CD8-positive, alpha-beta memory T cell (primary cell): ENCODE data around the gene AUTS2. TPM values are rescaled to one million over a fixed set of nuclear protein-coding genes. Genes with fewer than 3 reads are reported as not detected.

Experiments used
- CTCF ChIA-PET: fragments of 350-600 bp; sonication (Branson Sonifier 250); formaldehyde crosslinking; loops from one replicate; lab custom pipeline; 2021; ENCODE audit warnings: antibody characterized with exemption; lab: Charles Lee
- POLR2A ChIA-PET: fragments of 350-600 bp; sonication (Branson Sonifier 250); formaldehyde crosslinking; loops from one replicate; lab custom pipeline; 2021; ENCODE audit warnings: antibody characterized with exemption; lab: Charles Lee
- DNase-seq, 5 donors: peaks; one replicate each; pipeline versions ENCODE4 v3.0.0 to v3.0.0-alpha.2; 2020 to 2022; ENCODE audit warnings: mixed read lengths in 1 of 5
- H3K27ac ChIP-seq: one replicate; pipeline ENCODE4 v1.7.0; 2013; ENCODE audit warnings: low read depth, mild to moderate bottlenecking, low read length, moderate library complexity
- H3K27me3 ChIP-seq: 2 replicates; pipeline ENCODE4 v1.7.0; 2013; ENCODE audit warnings: low read length, mild to moderate bottlenecking; ENCODE audit not compliant: insufficient read depth, poor library complexity, severe bottlenecking
- H3K36me3 ChIP-seq: 2 replicates; pipeline ENCODE4 v1.7.0; 2013; ENCODE audit warnings: mild to moderate bottlenecking, low read length, moderate library complexity; ENCODE audit not compliant: insufficient read depth
- H3K4me1 ChIP-seq: 2 replicates; pipeline ENCODE4 v1.7.0; 2013; ENCODE audit warnings: mild to moderate bottlenecking, low read length, moderate library complexity; ENCODE audit not compliant: insufficient read depth
- H3K4me3 ChIP-seq: 2 replicates; pipeline ENCODE4 v1.7.0; 2013; ENCODE audit warnings: mild to moderate bottlenecking, low read length
- H3K9me3 ChIP-seq: 2 replicates; pipeline ENCODE4 v1.7.0; 2013; ENCODE audit warnings: mild to moderate bottlenecking, low read length
- H3K27ac Mint-ChIP-seq, 8 donors: one replicate each; pipeline ENCODE4 v1.8.0; 2020 to 2021; ENCODE audit warnings: mixed read lengths in 8 of 8, mild to moderate bottlenecking in 6 of 8, inconsistent platforms in 3 of 8, moderate library complexity in 3 of 8
- H3K27me3 Mint-ChIP-seq, 2 donors: one replicate each; pipeline ENCODE4 v1.8.0; 2020 to 2021; ENCODE audit warnings: mixed read lengths in 2 of 2, mild to moderate bottlenecking in 1 of 2, moderate library complexity in 1 of 2
- H3K36me3 Mint-ChIP-seq, 3 donors: one replicate each; pipeline ENCODE4 v1.8.0; 2020 to 2021; ENCODE audit warnings: mixed read lengths in 3 of 3, inconsistent platforms in 1 of 3, mild to moderate bottlenecking in 1 of 3
- H3K4me1 Mint-ChIP-seq, 3 donors: one replicate each; pipeline ENCODE4 v1.8.0; 2020 to 2021; ENCODE audit warnings: mixed read lengths in 3 of 3, inconsistent platforms in 1 of 3, mild to moderate bottlenecking in 1 of 3
- H3K4me3 Mint-ChIP-seq, 7 donors: one replicate each; pipeline ENCODE4 v1.8.0; 2020 to 2021; ENCODE audit warnings: mixed read lengths in 7 of 7, mild to moderate bottlenecking in 6 of 7, moderate library complexity in 4 of 7, inconsistent platforms in 2 of 7
- H3K9me3 Mint-ChIP-seq, 5 donors: one replicate each; pipeline ENCODE4 v1.8.0; 2020 to 2022; ENCODE audit warnings: mixed read lengths in 5 of 5, mild to moderate bottlenecking in 3 of 5, moderate library complexity in 2 of 5, inconsistent platforms in 1 of 5
- polyA plus RNA-seq: library from polyadenylated mRNA; unstranded; fragments of 300-500 nt; fragmentation: Illumina TruSeq; gene quantifications from one replicate; pipeline ENCODE4 v1.2.3, GENCODE V29; 2021
- total RNA-seq, 2 experiments: library from RNA; stranded (reverse); gene quantifications; one replicate each; pipeline ENCODE4 v1.2.3, GENCODE V29; 2021

Gene AUTS2
- total and polyA plus RNA-seq, 3 experiments from 2014 or later = 4.4 to 9.9 (median 5.3) TPM

- H3K4me1 Mint-ChIP-seq = no peaks in the 10 kb centered on the region
- peaks cover 0 to 10% (median 3%) of the 10 kb centered on the region in 5 donors for H3K9me3 Mint-ChIP-seq
- no peak overlapping the region for H3K27ac Mint-ChIP-seq
- Histone ChIP-seq H3K36me3 (no peaks in the 10 kb centered on the region), H3K27ac (no peak overlapping the region), H3K27me3 (no peaks in the 10 kb centered on the region), H3K4me3 (no peak overlapping the region), H3K4me1 (no peaks in the 10 kb centered on the region), H3K9me3 (no peaks in the 10 kb centered on the region)
- ChIA-PET POLR2A (no interaction called here), CTCF (no interaction called here)
- no peaks in the 10 kb centered on the region for H3K36me3 Mint-ChIP-seq
- no peak for DNase-seq
- H3K4me3 Mint-ChIP-seq = no peak overlapping the region
- peaks cover 8 to 19% of the 10 kb centered on the region in 2 donors for H3K27me3 Mint-ChIP-seq
These were observed 1239.3 kb downstream of the AUTS2 start for GRCh38 chr7:70837589-70837988.

GRCh38 chr7:70838292-70838907 is 1240.1 kb downstream of the AUTS2 start:
- H3K4me1 Mint-ChIP-seq = no peaks in the 10 kb centered on the region
- Histone ChIP-seq H3K36me3 (no peaks in the 10 kb centered on the region), H3K9me3 (no peaks in the 10 kb centered on the region), H3K4me3 (no peak overlapping the region), H3K27ac (no peak overlapping the region), H3K27me3 (no peaks in the 10 kb centered on the region), H3K4me1 (no peaks in the 10 kb centered on the region)
- H3K4me3 Mint-ChIP-seq = no peak overlapping the region
- H3K27me3 Mint-ChIP-seq = peaks cover 7 to 19% of the 10 kb centered on the region in 2 donors
- CTCF ChIA-PET = no interaction called here
- H3K27ac Mint-ChIP-seq = no peak overlapping the region
- DNase-seq = no peak
- POLR2A ChIA-PET = no interaction called here
- peaks cover 0 to 14% (median 9%) of the 10 kb centered on the region in 5 donors for H3K9me3 Mint-ChIP-seq
- no peaks in the 10 kb centered on the region for H3K36me3 Mint-ChIP-seq
